WTC11 (cell line): ENCODE measurements around the gene PPP6R1. TPM values are rescaled to one million over a fixed set of nuclear protein-coding genes. Genes with fewer than 3 reads are reported as not detected.
A peak's percentile ranks its signal among the peaks of the same experiment; 100 is the strongest.

Experiments
- ATAC-seq: fragments of 200-7000 bp; cut with Tn5 transposase; 2 replicates; pipeline ENCODE4 v1.10.0; 2021; ENCODE audit warnings: mild to moderate bottlenecking, moderate library complexity
- CTCF ChIA-PET: fragments of 300-600 bp; sonication (Branson Sonifier 250); formaldehyde crosslinking; loops from one replicate; lab custom pipeline; 2021; ENCODE audit warnings: antibody characterized with exemption; lab: Charles Lee
- POLR2A ChIA-PET: fragments of 350-600 bp; sonication (Branson Sonifier 250); formaldehyde crosslinking; loops from one replicate; lab custom pipeline; 2021; ENCODE audit warnings: antibody characterized with exemption; lab: Charles Lee
- DNase-seq: peaks from one replicate; pipeline ENCODE4 v3.0.0; 2021; ENCODE audit warnings: low spot score
- H3K27ac Mint-ChIP-seq: 2 replicates; pipeline ENCODE4 v1.8.0; 2021; ENCODE audit warnings: mixed read lengths
- H3K27me3 Mint-ChIP-seq: 2 replicates; pipeline ENCODE4 v1.8.0; 2021; ENCODE audit warnings: low read depth, mild to moderate bottlenecking, moderate library complexity, mixed read lengths
- H3K36me3 Mint-ChIP-seq: 2 replicates; pipeline ENCODE4 v1.8.0; 2021; ENCODE audit warnings: mixed read lengths
- H3K4me1 Mint-ChIP-seq: 2 replicates; pipeline ENCODE4 v1.8.0; 2022; ENCODE audit warnings: mixed read lengths
- H3K4me3 Mint-ChIP-seq: 2 replicates; pipeline ENCODE4 v1.8.0; 2021; ENCODE audit warnings: mild to moderate bottlenecking, moderate library complexity, mixed read lengths
- H3K9me3 Mint-ChIP-seq: 2 replicates; pipeline ENCODE4 v1.8.0; 2021; ENCODE audit warnings: mixed read lengths
- CBFB ChIP-seq: sonication (generic); formaldehyde crosslinking; IDR thresholded peaks from 2 replicates; pipeline ENCODE4 v1.8.1; 2022; ENCODE audit warnings: mild to moderate bottlenecking, low read depth, missing genetic modification reagents
- CREM ChIP-seq: sonication (generic); formaldehyde crosslinking; IDR thresholded peaks from 2 replicates; pipeline ENCODE4 v1.8.1; 2022; ENCODE audit warnings: mild to moderate bottlenecking, missing genetic modification reagents, moderate library complexity
- E2F4 ChIP-seq: sonication (generic); formaldehyde crosslinking; IDR thresholded peaks from 2 replicates; pipeline ENCODE4 v1.8.1; 2022; ENCODE audit warnings: low read depth, mild to moderate bottlenecking, moderate library complexity, missing genetic modification reagents, borderline replicate concordance
- FOXK1 ChIP-seq: sonication (generic); formaldehyde crosslinking; IDR thresholded peaks from 2 replicates; pipeline ENCODE4 v1.8.0; 2022; ENCODE audit warnings: mild to moderate bottlenecking, moderate library complexity, missing genetic modification reagents
- FOXP1 ChIP-seq: sonication (generic); formaldehyde crosslinking; IDR thresholded peaks from 2 replicates; pipeline ENCODE4 v1.8.0; 2022; ENCODE audit warnings: missing genetic modification reagents, mild to moderate bottlenecking, moderate library complexity, borderline replicate concordance
- FOXP4 ChIP-seq: sonication (generic); formaldehyde crosslinking; IDR thresholded peaks from 2 replicates; pipeline ENCODE4 v1.8.0; 2022; ENCODE audit warnings: mild to moderate bottlenecking, missing genetic modification reagents
- GABPB1 ChIP-seq: sonication (generic); formaldehyde crosslinking; IDR thresholded peaks from 2 replicates; pipeline ENCODE4 v1.8.1; 2023; ENCODE audit warnings: mild to moderate bottlenecking, missing genetic modification reagents
- JUN ChIP-seq: sonication (generic); formaldehyde crosslinking; IDR thresholded peaks from 2 replicates; pipeline ENCODE4 v1.8.0; 2023; ENCODE audit warnings: mild to moderate bottlenecking, missing genetic modification reagents
- RELA ChIP-seq: sonication (generic); formaldehyde crosslinking; IDR thresholded peaks from 2 replicates; pipeline ENCODE4 v1.8.1; 2022; ENCODE audit warnings: missing genetic modification reagents, mild to moderate bottlenecking, borderline replicate concordance
- SOX15 ChIP-seq: fragments of 250-450 bp; sonication (Bioruptor Pico); IDR thresholded peaks from 2 replicates; pipeline ENCODE4 v1.9.0; 2021; ENCODE audit warnings: mild to moderate bottlenecking
- TEAD1 ChIP-seq: sonication (generic); formaldehyde crosslinking; IDR thresholded peaks from 2 replicates; pipeline ENCODE4 v1.8.0; 2022; ENCODE audit warnings: mild to moderate bottlenecking, missing genetic modification reagents
- TEAD4 ChIP-seq: sonication (generic); formaldehyde crosslinking; IDR thresholded peaks from 2 replicates; pipeline ENCODE4 v1.8.0; 2022; ENCODE audit warnings: mild to moderate bottlenecking, missing genetic modification reagents
- USF2 ChIP-seq: sonication (generic); formaldehyde crosslinking; IDR thresholded peaks from 2 replicates; pipeline ENCODE4 v1.8.1; 2023; ENCODE audit warnings: mild to moderate bottlenecking, missing genetic modification reagents, moderate library complexity
- ZNF121 ChIP-seq: sonication (generic); formaldehyde crosslinking; IDR thresholded peaks from 2 replicates; pipeline ENCODE4 v1.8.0; 2023; ENCODE audit warnings: missing genetic modification reagents
- ZNF232 ChIP-seq: sonication (generic); formaldehyde crosslinking; IDR thresholded peaks from 2 replicates; pipeline ENCODE4 v1.8.0; 2022; ENCODE audit warnings: mild to moderate bottlenecking, missing genetic modification reagents
- total RNA-seq: library from RNA; stranded (reverse); gene quantifications from 3 replicates; pipeline ENCODE4 v1.2.3, GENCODE V29; 2021
- TF ChIP-seq, protein P1 (sequence below): sonication (generic); formaldehyde crosslinking; IDR thresholded peaks from 2 replicates; pipeline ENCODE4 v1.8.1; 2023; ENCODE audit warnings: mild to moderate bottlenecking, missing genetic modification reagents
- TF ChIP-seq, protein P2 (sequence below): sonication (generic); formaldehyde crosslinking; IDR thresholded peaks from 2 replicates; pipeline ENCODE4 v1.8.1; 2023; ENCODE audit warnings: mild to moderate bottlenecking, missing genetic modification reagents, moderate library complexity

Gene PPP6R1
- total RNA-seq, 1 experiment from 2014 or later, result 91.8 TPM

GRCh38 chr19:55308281-55308680 lies 49.5 kb upstream of the PPP6R1 start (continued):
- TF ChIP-seq E2F4 (CRISPR knock-in tag), result no peak
- TF ChIP-seq ZNF232, result no peak

- CTCF ChIA-PET, result interaction anchor here (0.9 to 1.2 kb wide), 2 partner anchors 14 to 33 kb away, joined by 3 to 4 read pairs; partner anchors contain the start of gene KMT5C
- H3K4me3 Mint-ChIP-seq, result no peak overlapping the region
- DNase-seq, result no peak
- H3K9me3 Mint-ChIP-seq, result no peaks in the 10 kb centered on the region
- H3K27ac Mint-ChIP-seq, result no peak overlapping the region
- POLR2A ChIA-PET, result interaction anchor here (1.6 kb wide), 1 partner anchor 42 kb away, joined by 7 read pairs; no protein-coding TSS in a partner anchor
- no peak for ATAC-seq
- H3K4me1 Mint-ChIP-seq, result peaks cover 10% of the 10 kb centered on the region
- H3K27me3 Mint-ChIP-seq, result no peaks in the 10 kb centered on the region
- peaks cover 44% of the 10 kb centered on the region for H3K36me3 Mint-ChIP-seq
- TF ChIP-seq, protein P1, sequence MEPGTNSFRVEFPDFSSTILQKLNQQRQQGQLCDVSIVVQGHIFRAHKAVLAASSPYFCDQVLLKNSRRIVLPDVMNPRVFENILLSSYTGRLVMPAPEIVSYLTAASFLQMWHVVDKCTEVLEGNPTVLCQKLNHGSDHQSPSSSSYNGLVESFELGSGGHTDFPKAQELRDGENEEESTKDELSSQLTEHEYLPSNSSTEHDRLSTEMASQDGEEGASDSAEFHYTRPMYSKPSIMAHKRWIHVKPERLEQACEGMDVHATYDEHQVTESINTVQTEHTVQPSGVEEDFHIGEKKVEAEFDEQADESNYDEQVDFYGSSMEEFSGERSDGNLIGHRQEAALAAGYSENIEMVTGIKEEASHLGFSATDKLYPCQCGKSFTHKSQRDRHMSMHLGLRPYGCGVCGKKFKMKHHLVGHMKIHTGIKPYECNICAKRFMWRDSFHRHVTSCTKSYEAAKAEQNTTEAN (CRISPR knock-in tag), result no peak
- TF ChIP-seq FOXP4 (CRISPR knock-in tag), result no peak
- no peak for TF ChIP-seq TEAD1 (CRISPR knock-in tag)
- no peak for TF ChIP-seq ZNF121 (CRISPR knock-in tag)
- no peak for TF ChIP-seq RELA
- TF ChIP-seq, protein P2, sequence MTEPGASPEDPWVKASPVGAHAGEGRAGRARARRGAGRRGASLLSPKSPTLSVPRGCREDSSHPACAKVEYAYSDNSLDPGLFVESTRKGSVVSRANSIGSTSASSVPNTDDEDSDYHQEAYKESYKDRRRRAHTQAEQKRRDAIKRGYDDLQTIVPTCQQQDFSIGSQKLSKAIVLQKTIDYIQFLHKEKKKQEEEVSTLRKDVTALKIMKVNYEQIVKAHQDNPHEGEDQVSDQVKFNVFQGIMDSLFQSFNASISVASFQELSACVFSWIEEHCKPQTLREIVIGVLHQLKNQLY, result no peak
- TF ChIP-seq SOX15, result no peak
- TF ChIP-seq JUN (CRISPR knock-in tag), result no peak
- no peak for TF ChIP-seq GABPB1 (CRISPR knock-in tag)
- no peak for TF ChIP-seq USF2 (CRISPR knock-in tag)
Observed at GRCh38 chr19:55306712-55307111, 47.9 kb upstream of the PPP6R1 start.

- no peak overlapping the region for H3K27ac Mint-ChIP-seq
- H3K9me3 Mint-ChIP-seq, result no peaks in the 10 kb centered on the region
- ChIA-PET POLR2A (interaction anchor here (1.6 kb wide), 1 partner anchor 42 kb away, joined by 7 read pairs; no protein-coding TSS in a partner anchor), CTCF (interaction anchor here (0.8 to 1.2 kb wide), 5 partner anchors 15 to 165 kb away, joined by 3 to 4 read pairs (median 3); partner anchors contain the start of genes KMT5C and TMEM238)
- peaks cover 44% of the 10 kb centered on the region for H3K36me3 Mint-ChIP-seq
- peak; percentile 8 for ATAC-seq
- no peaks in the 10 kb centered on the region for H3K27me3 Mint-ChIP-seq
- no peak overlapping the region for H3K4me3 Mint-ChIP-seq
- peaks cover 15% of the 10 kb centered on the region for H3K4me1 Mint-ChIP-seq
- DNase-seq, result no peak
- TF ChIP-seq TEAD4, result 0 out of 2 replicates have a peak, but pooled peaks have one; percentile 13
- no peak for TF ChIP-seq USF2 (CRISPR knock-in tag)
- no peak for TF ChIP-seq CBFB
- TF ChIP-seq CREM, result no peak
- TF ChIP-seq FOXP1 (CRISPR knock-in tag), result 0 out of 2 replicates have a peak, but pooled peaks have one; percentile 32
- no peak for TF ChIP-seq FOXK1
Observed at GRCh38 chr19:55305983-55306562, 47.3 kb upstream of the PPP6R1 start.
